Tibial artery (tissue), 4 donors: ENCODE data around the gene CIPC.
A peak's percentile ranks its signal among the peaks of the same experiment; 100 is the strongest.

Source experiments
- DNase-seq, 2 donors: peaks; one replicate each; pipeline ENCODE4 v3.0.0-alpha.2; 2019
- H3K27ac ChIP-seq, 2 donors: fragments of 200-600 bp; sonication (generic) in 1 of 2; 1 replicate in 1 of 2; 2 replicates in 1 of 2; pipeline ENCODE4 v1.5.1; 2018 to 2019; ENCODE audit warnings: mild to moderate bottlenecking in 1 of 2
- H3K27me3 ChIP-seq, 2 donors: fragments of 200-600 bp; sonication (generic) in 1 of 2; one replicate each; pipeline versions ENCODE4 v1.5.1 to v1.6.0; 2016 to 2019
- H3K36me3 ChIP-seq, 3 donors: fragments of 200-600 bp; sonication (generic) in 2 of 3; one replicate each; pipeline ENCODE4 v1.5.1; 2016 to 2019; ENCODE audit warnings: mild to moderate bottlenecking in 2 of 3
- H3K4me1 ChIP-seq, 4 donors: fragments of 200-600 bp; sonication (generic) in 2 of 4; 1 replicate in 3 of 4; 2 replicates in 1 of 4; pipeline ENCODE4 v1.5.1; 2016 to 2019
- H3K4me3 ChIP-seq, 2 donors: fragments of 200-600 bp; sonication (generic) in 1 of 2; 1 replicate in 1 of 2; 2 replicates in 1 of 2; pipeline ENCODE4 v1.5.1; 2018 to 2019; ENCODE audit warnings: mild to moderate bottlenecking in 2 of 2
- H3K9me3 ChIP-seq, 3 donors: fragments of 200-600 bp; sonication (generic) in 1 of 3; one replicate each; pipeline ENCODE4 v1.5.1; 2016 to 2019
- CTCF ChIP-seq, 2 experiments: fragments of 200-600 bp in 1 of 2; fragments of 450-650 bp in 1 of 2; IDR thresholded peaks; one replicate each; pipeline ENCODE4 v1.5.1; 2017 to 2019; ENCODE audit warnings: antibody characterized with exemption in 2 of 2, mild to moderate bottlenecking in 1 of 2, moderate library complexity in 1 of 2
- intact Hi-C: fragments of 100-400 bp; cut with DNase I; formaldehyde crosslinking; loops from one replicate; pipeline ENCODE4 v1.15.0; 2023; ENCODE audit warnings: low total_unique reads

Gene CIPC

GRCh38 chr14:77061630-77062257 lies 36.3 kb upstream of the CIPC start:
- no peaks in the 10 kb centered on the region for H3K27me3 ChIP-seq
- no peak for TF ChIP-seq CTCF (IDR thresholded peaks at IDR 0.05)
- H3K9me3 ChIP-seq: no peaks in the 10 kb centered on the region
- no peak overlapping the region for H3K4me3 ChIP-seq
- no peaks in the 10 kb centered on the region for H3K4me1 ChIP-seq
- H3K27ac ChIP-seq: no peak overlapping the region
- intact Hi-C loops: no loop called here
- DNase-seq: peak in 1 of 2 donors; percentile 59
- no peaks in the 10 kb centered on the region for H3K36me3 ChIP-seq

- H3K4me1 ChIP-seq: no peaks in the 10 kb centered on the region
- H3K27ac ChIP-seq: no peak overlapping the region
- intact Hi-C loops: no loop called here
Observed at GRCh38 chr14:77062261-77062660, 35.8 kb upstream of the CIPC start.

GRCh38 chr14:77063571-77064171 lies 34.4 kb upstream of the CIPC start:
- intact Hi-C loops: no loop called here

More at GRCh38 chr14:77062261-77062660, 35.8 kb upstream of the CIPC start:
- peak in 1 of 2 donors; percentile 51 for DNase-seq
- Histone ChIP-seq H3K9me3 (no peaks in the 10 kb centered on the region), H3K36me3 (no peaks in the 10 kb centered on the region), H3K27me3 (no peaks in the 10 kb centered on the region), H3K4me3 (no peak overlapping the region)
- no peak for TF ChIP-seq CTCF (IDR thresholded peaks at IDR 0.05)

GRCh38 chr14:77064521-77065178 lies 33.4 kb upstream of the CIPC start:
- intact Hi-C loops: no loop called here
- H3K36me3 ChIP-seq: no peaks in the 10 kb centered on the region
- no peak overlapping the region for H3K4me3 ChIP-seq
- no peak for TF ChIP-seq CTCF (IDR thresholded peaks at IDR 0.05)
- no peak for DNase-seq
- no peak overlapping the region for H3K27ac ChIP-seq
- H3K27me3 ChIP-seq: no peaks in the 10 kb centered on the region
- H3K4me1 ChIP-seq: peaks cover 0 to 10% (median 3%) of the 10 kb centered on the region in 4 donors
- no peaks in the 10 kb centered on the region for H3K9me3 ChIP-seq

More at GRCh38 chr14:77063571-77064171, 34.4 kb upstream of the CIPC start:
- DNase-seq: peak in 1 of 2 donors; percentile 45
- no peak overlapping the region for H3K27ac ChIP-seq
- H3K9me3 ChIP-seq: no peaks in the 10 kb centered on the region
- no peaks in the 10 kb centered on the region for H3K27me3 ChIP-seq
- TF ChIP-seq CTCF (IDR thresholded peaks at IDR 0.05): no peak
- peaks cover 0 to 8% (median 3%) of the 10 kb centered on the region in 4 donors for H3K4me1 ChIP-seq
- H3K4me3 ChIP-seq: no peak overlapping the region
- no peaks in the 10 kb centered on the region for H3K36me3 ChIP-seq

- Histone ChIP-seq H3K4me3 (no peak overlapping the region), H3K4me1 (peaks cover 0 to 18% (median 6%) of the 10 kb centered on the region in 4 donors), H3K27ac (no peak overlapping the region), H3K36me3 (no peaks in the 10 kb centered on the region), H3K9me3 (no peaks in the 10 kb centered on the region), H3K27me3 (no peaks in the 10 kb centered on the region)
- TF ChIP-seq CTCF (IDR thresholded peaks at IDR 0.05): no peak
- no peak for DNase-seq
- intact Hi-C loops: no loop called here
Observed at GRCh38 chr14:77065851-77066577, 32.0 kb upstream of the CIPC start.
